Lower lobe of right lung (tissue), 2 donors: ENCODE data around the gene DOCK6. TPM values are rescaled to one million over a fixed set of nuclear protein-coding genes. Genes with fewer than 3 reads are reported as not detected.
A peak's percentile ranks its signal among the peaks of the same experiment; 100 is the strongest.

Source experiments
- ATAC-seq, 2 donors: fragments of 200-7000 bp; cut with Tn5 transposase; one replicate each; pipeline ENCODE4 v1.9.1; 2020 to 2022; ENCODE audit warnings: mild to moderate bottlenecking in 2 of 2, moderate library complexity in 2 of 2
- DNase-seq: peaks from one replicate; pipeline ENCODE4 v3.0.0-alpha.2; 2020
- H3K27ac ChIP-seq: fragments of 200-600 bp; one replicate; pipeline ENCODE4 v1.8.0; 2022
- H3K27me3 ChIP-seq: fragments of 200-600 bp; one replicate; pipeline ENCODE4 v1.8.0; 2022; ENCODE audit warnings: low read depth
- H3K36me3 ChIP-seq: fragments of 200-600 bp; one replicate; pipeline ENCODE4 v1.8.0; 2022; ENCODE audit warnings: mild to moderate bottlenecking
- H3K4me1 ChIP-seq: fragments of 200-600 bp; one replicate; pipeline ENCODE4 v1.8.0; 2022
- H3K4me3 ChIP-seq: fragments of 200-600 bp; one replicate; pipeline ENCODE4 v1.8.0; 2022; ENCODE audit warnings: mild to moderate bottlenecking
- H3K9me3 ChIP-seq: fragments of 200-600 bp; one replicate; pipeline ENCODE4 v1.8.0; 2022
- CTCF ChIP-seq: fragments of 200-600 bp; IDR thresholded peaks from one replicate; pipeline ENCODE4 v1.8.0; 2022; ENCODE audit warnings: antibody characterized with exemption, mild to moderate bottlenecking
- intact Hi-C: fragments of 100-400 bp; cut with DNase I; formaldehyde crosslinking; loops from one replicate; pipeline ENCODE4 v1.11.0; 2022
- total RNA-seq: library from RNA; stranded (reverse); fragmentation: NEBNext Ultra II Directional; extraction: Animal tissue kit (Norgen Biotek cat#: 25700); gene quantifications from one replicate; pipeline ENCODE4 v1.2.1, GENCODE V29; 2021
- donor health status: DM: no; HTN: yes; CAD: no; lungs with severe emphysema.

DOCK6 gene
- total RNA-seq, 1 donor from 2014 or later = 106 TPM

GRCh38 chr19:11257846-11258380 lies 4.4 kb downstream of the DOCK6 start:
- intact Hi-C loops = no loop called here

GRCh38 chr19:11256189-11256588 lies 6.1 kb downstream of the DOCK6 start:
- H3K27ac ChIP-seq = peak overlapping the region; percentile 36
- peaks cover 22% of the 10 kb centered on the region for H3K36me3 ChIP-seq
- DNase-seq (no peak), ATAC-seq (peak; percentile 25 to 45)
- H3K4me1 ChIP-seq = peaks cover 35% of the 10 kb centered on the region
- H3K9me3 ChIP-seq = no peaks in the 10 kb centered on the region
- intact Hi-C loops = no loop called here
- no peaks in the 10 kb centered on the region for H3K27me3 ChIP-seq
- no peak for TF ChIP-seq CTCF
- H3K4me3 ChIP-seq = no peak overlapping the region

More at GRCh38 chr19:11257846-11258380, 4.4 kb downstream of the DOCK6 start:
- TF ChIP-seq CTCF = no peak
- ATAC-seq (no peak), DNase-seq (no peak)
- Histone ChIP-seq H3K9me3 (no peaks in the 10 kb centered on the region), H3K4me3 (no peak overlapping the region), H3K4me1 (peaks cover 37% of the 10 kb centered on the region), H3K27me3 (no peaks in the 10 kb centered on the region), H3K36me3 (peaks cover 5% of the 10 kb centered on the region), H3K27ac (no peak overlapping the region)

- H3K9me3 ChIP-seq = no peaks in the 10 kb centered on the region
- H3K27me3 ChIP-seq = no peaks in the 10 kb centered on the region
- H3K36me3 ChIP-seq = peaks cover 34% of the 10 kb centered on the region
- DNase-seq = no peak
- no peak for TF ChIP-seq CTCF
- H3K4me1 ChIP-seq = peaks cover 35% of the 10 kb centered on the region
- intact Hi-C loops = no loop called here
- H3K27ac ChIP-seq = peak overlapping the region; percentile 36
- no peak overlapping the region for H3K4me3 ChIP-seq
- ATAC-seq = peak in 1 of 2 donors; percentile 6
These were observed 7.7 kb downstream of the DOCK6 start for GRCh38 chr19:11254666-11255065.

- no peaks in the 10 kb centered on the region for H3K27me3 ChIP-seq
- ATAC-seq (peak; percentile 13 to 20), DNase-seq (no peak)
- TF ChIP-seq CTCF = no peak
- H3K4me3 ChIP-seq = no peak overlapping the region
- H3K27ac ChIP-seq = peak overlapping the region; percentile 72
- H3K9me3 ChIP-seq = no peaks in the 10 kb centered on the region
- H3K4me1 ChIP-seq = peaks cover 45% of the 10 kb centered on the region
- intact Hi-C loops = no loop called here
- H3K36me3 ChIP-seq = peaks cover 45% of the 10 kb centered on the region
These were observed 9.5 kb downstream of the DOCK6 start for GRCh38 chr19:11252665-11253355.

GRCh38 chr19:11251650-11252314 lies 10.5 kb downstream of the DOCK6 start:
- Histone ChIP-seq H3K4me3 (no peak overlapping the region), H3K27ac (no peak overlapping the region), H3K9me3 (no peaks in the 10 kb centered on the region), H3K4me1 (peaks cover 50% of the 10 kb centered on the region), H3K36me3 (peaks cover 53% of the 10 kb centered on the region), H3K27me3 (no peaks in the 10 kb centered on the region)
- DNase-seq (no peak), ATAC-seq (no peak)
- intact Hi-C loops = no loop called here
- TF ChIP-seq CTCF = no peak
